GM12891 (cell line): Measurements from ENCODE around the gene MGAT5.

Experiments
- DNase-seq: peaks from one replicate; pipeline ENCODE4 v3.0.0; 2011; ENCODE audit warnings: low spot score; ENCODE audit not compliant: insufficient read length
- FAIRE-seq: peaks from 2 replicates; lab custom pipeline; 2011; peaks lifted over from hg19 to GRCh38; lab: Jason Lieb, UNC
- PAX5 ChIP-seq: IDR thresholded peaks from 2 replicates; pipeline ENCODE4 v1.6.1; 2011; ENCODE audit warnings: low read length, moderate library complexity, mild to moderate bottlenecking; ENCODE audit not compliant: insufficient read depth, severe bottlenecking
- POLR2A ChIP-seq: IDR thresholded peaks from 2 replicates; pipeline ENCODE4 v1.6.1; 2011; ENCODE audit warnings: low read depth, low read length, control low read depth
- POLR2AphosphoS5 ChIP-seq: IDR thresholded peaks from 2 replicates; pipeline ENCODE4 v1.6.1; 2011; ENCODE audit warnings: low read depth, low read length, control low read depth
- POU2F2 ChIP-seq: IDR thresholded peaks from 2 replicates; pipeline ENCODE4 v1.6.1; 2011; ENCODE audit warnings: low read depth, mild to moderate bottlenecking, control low read depth, low read length, moderate library complexity
- SPI1 ChIP-seq: IDR thresholded peaks from 2 replicates; pipeline ENCODE4 v1.6.1; 2011; ENCODE audit warnings: low read depth, low read length, control low read depth
- TAF1 ChIP-seq: IDR thresholded peaks from 2 replicates; pipeline ENCODE4 v1.6.1; 2011; ENCODE audit warnings: low read depth, low read length, control low read depth

Gene MGAT5

DNA sequence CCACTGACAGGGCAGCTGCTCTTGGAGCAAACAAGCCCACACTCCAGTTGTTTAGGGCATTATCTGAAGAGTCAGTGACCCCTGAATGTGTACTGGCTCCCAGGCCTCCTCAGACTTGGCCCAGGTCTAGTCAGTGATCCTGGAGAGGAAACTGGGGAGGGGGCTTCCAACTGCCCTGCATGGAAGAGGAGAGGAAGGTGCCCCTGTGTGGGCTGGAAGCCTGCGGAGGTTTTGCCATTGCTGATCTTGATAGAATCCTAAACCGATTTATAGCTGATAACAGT is 197.4 kb downstream of the MGAT5 start:
- FAIRE-seq (no peak), DNase-seq (no peak)
- TF ChIP-seq POLR2A (no peak), PAX5 (no peak), POU2F2 (no peak), TAF1 (no peak), POLR2AphosphoS5 (no peak), SPI1 (no peak)

DNA sequence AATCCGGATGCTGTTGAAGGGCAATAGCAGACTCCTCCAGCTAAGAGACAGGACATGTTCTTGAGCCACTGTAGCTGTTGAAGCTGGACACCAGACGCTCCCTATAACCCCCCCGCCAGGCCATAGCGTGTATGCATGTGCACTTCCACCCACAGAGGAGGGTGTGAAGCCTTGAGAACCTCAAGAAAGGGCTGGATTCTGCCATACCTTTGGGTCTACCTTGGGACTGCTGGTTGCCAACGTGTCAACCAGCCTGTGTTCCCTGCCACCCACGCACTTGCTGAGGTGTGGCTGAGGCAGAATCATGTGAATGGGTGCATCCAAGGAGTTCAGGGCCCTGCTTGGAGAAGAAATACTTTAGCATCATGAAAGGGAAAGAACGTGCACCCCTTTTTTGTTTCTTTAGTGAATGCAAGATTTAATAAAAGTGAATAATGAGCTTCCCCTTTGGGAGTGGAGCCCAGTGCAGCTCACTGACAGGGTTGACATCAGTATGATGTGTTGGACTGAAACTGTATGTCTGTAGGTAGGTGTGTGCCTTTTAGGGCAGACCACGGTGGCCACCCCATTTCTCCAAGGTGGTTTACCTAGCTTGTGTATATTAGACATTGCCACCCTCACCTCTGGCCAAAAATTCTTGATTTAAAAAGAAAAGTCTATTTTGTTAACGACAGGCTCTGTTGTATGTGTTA is 198.3 kb downstream of the MGAT5 start:
- TF ChIP-seq TAF1: no peak
- no peak for TF ChIP-seq SPI1
- no peak for TF ChIP-seq POU2F2
- no peak; the same call in 1 of the 2 replicates for TF ChIP-seq POLR2AphosphoS5
- TF ChIP-seq POLR2A: no peak
- TF ChIP-seq PAX5: no peak
- no peak for FAIRE-seq
- DNase-seq: no peak

DNA sequence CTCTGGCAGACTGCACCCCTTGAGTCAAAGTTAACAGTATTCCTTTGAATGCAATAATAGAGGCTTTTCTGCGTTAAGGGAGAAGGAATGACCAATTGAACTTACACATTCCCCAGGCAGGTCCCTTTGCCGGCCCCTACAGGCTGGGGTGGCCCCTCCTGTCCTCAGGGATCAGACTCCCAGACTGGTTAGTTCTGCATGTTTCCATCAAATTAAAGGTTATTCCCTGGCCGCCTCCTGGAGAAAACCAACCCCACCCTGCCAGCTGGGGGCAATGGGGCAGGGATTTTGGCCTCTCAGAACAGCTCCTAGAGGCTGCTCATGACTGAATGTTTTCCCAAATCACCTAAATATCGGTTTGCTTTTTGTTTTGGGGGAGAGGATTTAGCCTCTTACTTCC is 199.6 kb downstream of the MGAT5 start:
- no peak for DNase-seq
- FAIRE-seq: no peak
- no peak for TF ChIP-seq TAF1
- no peak for TF ChIP-seq POLR2A
- no peak for TF ChIP-seq POU2F2
- TF ChIP-seq POLR2AphosphoS5: no peak
- no peak for TF ChIP-seq SPI1
- TF ChIP-seq PAX5: no peak

DNA sequence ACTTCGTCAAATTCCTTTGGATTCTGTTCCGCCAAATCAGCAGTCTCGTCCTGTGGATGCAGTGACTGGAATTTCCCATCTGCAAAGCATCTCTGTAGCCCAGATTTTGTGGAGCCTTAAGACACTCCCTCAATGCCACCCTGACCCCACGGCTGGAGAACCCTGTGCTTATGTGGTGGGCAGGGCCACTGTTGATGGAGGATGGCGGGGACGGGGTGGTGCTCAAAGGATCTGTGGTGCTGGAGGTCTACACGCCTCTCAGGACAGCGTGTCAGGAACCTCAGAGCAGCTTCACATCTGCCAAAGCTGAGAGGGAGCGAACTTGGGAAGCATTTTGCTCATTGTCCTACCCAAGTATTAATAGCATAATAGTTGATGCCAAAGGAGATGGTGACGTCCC is 200.1 kb downstream of the MGAT5 start:
- FAIRE-seq (no peak), DNase-seq (no peak)
- TF ChIP-seq TAF1 (no peak), PAX5 (no peak), SPI1 (no peak), POU2F2 (no peak), POLR2A (no peak), POLR2AphosphoS5 (no peak)

DNA sequence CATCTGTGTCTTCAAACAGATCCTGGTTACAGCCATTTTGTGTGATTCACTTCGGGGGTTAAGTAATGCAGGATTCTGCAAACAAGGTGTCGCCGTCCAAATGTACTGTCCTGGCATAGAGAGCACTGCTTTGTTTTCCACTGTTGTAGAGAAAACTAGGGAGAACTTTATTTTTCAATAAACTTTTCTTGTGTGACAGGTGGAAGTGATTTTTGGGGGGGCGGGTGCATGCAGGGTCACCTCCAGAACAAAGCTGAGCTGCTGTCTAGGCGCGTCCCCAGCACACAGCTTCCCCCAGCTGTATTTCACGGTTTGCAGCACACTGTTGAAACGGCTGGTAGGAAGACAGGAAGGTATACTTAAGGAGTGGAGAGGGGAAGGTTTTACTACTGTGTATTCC is 200.6 kb downstream of the MGAT5 start:
- TF ChIP-seq POLR2A (no peak), PAX5 (no peak), SPI1 (no peak), POU2F2 (no peak), POLR2AphosphoS5 (no peak), TAF1 (no peak)
- no peak for FAIRE-seq
- DNase-seq: no peak

DNA sequence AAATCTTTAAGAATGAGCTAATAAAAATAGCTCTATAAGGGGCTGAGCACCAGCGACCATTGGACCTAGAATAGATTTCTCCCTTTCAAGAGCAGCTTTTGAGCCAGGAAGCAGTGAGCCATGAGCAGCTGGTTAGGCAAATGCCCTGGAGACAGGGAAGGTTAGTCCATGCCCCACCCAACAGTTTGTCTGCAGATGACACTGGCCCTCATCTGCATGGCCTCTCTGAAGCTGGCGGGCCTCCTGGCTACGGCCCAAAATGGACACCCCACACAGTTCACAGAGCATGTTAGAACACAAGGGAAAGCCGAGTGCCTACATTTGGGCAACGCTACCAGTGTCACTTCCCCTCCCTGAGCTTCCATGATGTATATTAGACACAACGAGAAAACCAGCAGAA is 201.1 kb downstream of the MGAT5 start:
- DNase-seq (no peak), FAIRE-seq (no peak)
- TF ChIP-seq TAF1: no peak
- peak; percentile 18; the same call in 1 of the 2 replicates for TF ChIP-seq POLR2A
- no peak for TF ChIP-seq POU2F2

DNA sequence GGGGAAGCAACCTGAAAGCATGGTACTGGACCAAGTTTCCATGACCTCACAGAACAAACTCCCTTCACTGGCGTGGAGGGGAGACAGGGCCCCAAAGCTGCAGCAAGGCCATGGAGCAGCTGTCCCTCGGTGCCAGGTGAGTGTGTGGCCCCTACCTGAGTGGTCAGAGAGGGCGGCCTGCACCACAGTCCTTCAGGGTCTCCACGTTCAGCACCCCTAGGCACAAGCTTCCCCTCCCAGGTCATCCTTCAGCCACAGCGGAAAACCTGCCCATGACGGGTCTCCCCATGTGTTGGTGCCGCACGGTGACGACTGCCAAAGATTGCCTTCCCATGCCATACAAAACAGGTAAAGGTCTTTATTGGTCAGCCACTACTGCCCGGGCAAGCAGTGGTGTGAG is 201.6 kb downstream of the MGAT5 start:
- FAIRE-seq (no peak), DNase-seq (no peak)
- TF ChIP-seq TAF1: no peak
- TF ChIP-seq POLR2A: peak; percentile 28; the same call in 1 of the 2 replicates
- TF ChIP-seq POLR2AphosphoS5: peak; percentile 24; the same call in 1 of the 2 replicates

DNA sequence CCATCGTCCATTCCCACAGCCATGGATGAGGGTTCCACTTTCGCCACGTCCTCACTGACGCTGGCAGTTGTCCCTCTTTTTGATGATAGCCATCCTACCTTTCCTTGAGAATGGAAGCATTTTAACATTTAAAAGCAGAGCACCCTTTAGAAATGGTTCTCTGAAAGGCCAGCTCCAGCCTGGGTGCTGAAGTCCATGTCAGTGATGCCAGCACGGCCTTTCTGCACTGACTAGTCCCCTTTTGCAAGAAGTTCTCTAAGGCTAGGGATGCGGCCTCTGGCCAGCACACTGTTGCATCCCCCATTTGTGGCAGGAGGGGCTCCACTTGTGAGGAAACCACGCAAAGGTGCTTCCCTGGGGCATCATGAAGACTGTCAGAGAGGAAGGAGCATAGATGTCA is 203.5 kb downstream of the MGAT5 start:
- no peak for DNase-seq
- FAIRE-seq: no peak
- TF ChIP-seq SPI1 (no peak), PAX5 (no peak), POU2F2 (no peak), POLR2A (no peak), TAF1 (no peak), POLR2AphosphoS5 (no peak)

DNA sequence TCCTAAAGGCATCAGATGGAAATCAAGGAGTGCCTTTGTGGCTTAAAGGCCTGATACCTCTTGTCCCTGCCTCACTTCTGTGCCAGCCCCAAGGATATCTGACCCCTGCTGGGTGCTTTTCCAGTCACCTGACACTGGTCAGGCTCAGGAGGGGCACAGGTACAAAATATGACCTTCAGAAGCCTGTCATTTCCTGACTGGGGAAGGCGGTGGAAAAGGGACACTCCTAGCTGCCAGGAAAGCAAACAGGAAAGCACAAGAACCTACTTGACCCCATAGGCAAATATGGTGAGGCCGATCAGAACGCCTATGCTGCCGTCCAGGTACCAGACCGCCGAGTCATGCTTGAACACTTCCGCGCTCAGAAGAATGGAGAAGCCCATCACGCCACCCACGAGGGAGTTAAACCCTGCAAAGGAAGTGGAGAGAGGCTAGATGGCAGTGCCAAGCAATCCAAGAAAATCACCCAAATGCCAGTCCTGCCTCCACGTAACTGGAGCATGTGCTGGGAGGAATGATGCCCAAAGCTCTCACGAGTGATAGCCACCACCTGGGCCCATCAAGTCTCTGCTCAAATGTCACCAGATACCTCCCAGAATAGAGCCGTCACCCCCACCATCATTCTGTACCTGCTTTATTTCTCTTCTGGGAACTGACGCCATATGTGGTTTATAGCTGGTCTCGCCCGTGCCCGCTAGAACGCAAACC is 204.0 kb downstream of the MGAT5 start:
- TF ChIP-seq TAF1: no peak
- TF ChIP-seq PAX5: no peak
- TF ChIP-seq POLR2A: no peak
- DNase-seq: no peak
- FAIRE-seq: no peak

DNA sequence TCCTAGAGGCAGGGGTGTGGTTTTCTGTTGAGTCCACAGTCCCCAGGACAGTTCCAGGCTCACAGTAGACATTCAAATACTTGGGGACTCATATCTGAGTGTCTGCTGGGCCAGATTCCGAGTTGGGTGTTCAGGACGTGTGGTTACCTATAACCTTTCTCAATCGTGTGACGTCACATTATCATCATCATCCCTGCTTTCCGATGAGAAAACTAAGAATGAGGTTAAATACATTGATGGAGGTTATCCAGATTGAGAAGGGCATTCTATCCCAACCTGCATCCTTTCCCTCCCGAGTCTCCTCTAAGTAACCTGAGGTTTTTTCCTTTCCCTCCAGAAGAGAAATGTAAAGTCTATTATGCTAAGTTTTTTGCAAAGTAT is 204.6 kb downstream of the MGAT5 start:
- TF ChIP-seq PAX5 (no peak), POLR2AphosphoS5 (no peak), SPI1 (no peak), TAF1 (no peak), POU2F2 (no peak), POLR2A (no peak)
- DNase-seq (no peak), FAIRE-seq (no peak)
